Loucy (cell line): ENCODE results near the gene MYO10.

Experiments
- H2AFZ ChIP-seq: fragments of 200-600 bp; sonication (generic); 2 replicates; pipeline ENCODE4 v1.6.0; 2016; ENCODE audit warnings: antibody characterized with exemption, mild to moderate bottlenecking, low read length, moderate library complexity
- H3F3A ChIP-seq: fragments of 200-600 bp; 2 replicates; pipeline ENCODE4 v1.6.0; 2016; ENCODE audit warnings: antibody characterized with exemption, low read depth, mild to moderate bottlenecking
- H3K27me3 ChIP-seq: fragments of 200-600 bp; sonication (generic); 2 replicates; pipeline ENCODE4 v1.6.1; 2014; ENCODE audit warnings: low read length, mild to moderate bottlenecking; ENCODE audit not compliant: insufficient read depth, poor library complexity, severe bottlenecking
- H3K36me3 ChIP-seq: fragments of 200-600 bp; sonication (generic); 2 replicates; pipeline ENCODE4 v1.6.1; 2016; ENCODE audit warnings: low read length; ENCODE audit not compliant: insufficient read depth
- H3K4me1 ChIP-seq: fragments of 200-600 bp; sonication (generic); 2 replicates; pipeline ENCODE4 v1.5.1; 2014; ENCODE audit warnings: low read length, mild to moderate bottlenecking; ENCODE audit not compliant: insufficient read depth, poor library complexity, severe bottlenecking
- H3K4me2 ChIP-seq: fragments of 200-600 bp; sonication (generic); 2 replicates; pipeline ENCODE4 v1.6.0; 2014; ENCODE audit warnings: antibody characterized with exemption, low read length, low read depth, mild to moderate bottlenecking; ENCODE audit not compliant: poor library complexity, severe bottlenecking
- H3K4me3 ChIP-seq: fragments of 200-600 bp; sonication (generic); 2 replicates; pipeline ENCODE4 v1.5.1; 2014; ENCODE audit warnings: low read length, mild to moderate bottlenecking, mixed read lengths; ENCODE audit not compliant: poor library complexity, severe bottlenecking
- H3K79me2 ChIP-seq: fragments of 200-600 bp; sonication (generic); 2 replicates; pipeline ENCODE4 v1.6.1; 2014; ENCODE audit warnings: low read length; ENCODE audit not compliant: insufficient read depth
- H3K9ac ChIP-seq: fragments of 200-600 bp; sonication (generic); 2 replicates; pipeline ENCODE4 v1.6.0; 2014; ENCODE audit warnings: mild to moderate bottlenecking, low read depth, low read length, moderate library complexity; ENCODE audit not compliant: poor library complexity, severe bottlenecking
- H3K9me2 ChIP-seq: fragments of 200-600 bp; sonication (generic); replicated peaks from 2 replicates; pipeline ENCODE4 v1.6.1; 2016; ENCODE audit warnings: low read depth, low read length, mixed read lengths
- H3K9me3 ChIP-seq: fragments of 200-600 bp; sonication (generic); 2 replicates; pipeline ENCODE4 v1.6.1; 2014; ENCODE audit warnings: mild to moderate bottlenecking, antibody characterized with exemption, low read length, low read depth; ENCODE audit not compliant: insufficient read depth
- H4K20me1 ChIP-seq: fragments of 200-600 bp; sonication (generic); 2 replicates; pipeline ENCODE4 v1.6.0; 2014; ENCODE audit warnings: antibody characterized with exemption, low read length, mild to moderate bottlenecking; ENCODE audit not compliant: insufficient read depth, poor library complexity, severe bottlenecking
- EZH2phosphoT487 ChIP-seq: fragments of 200-600 bp; IDR thresholded peaks from 2 replicates; pipeline ENCODE4 v1.6.1; 2018; ENCODE audit warnings: antibody characterized with exemption, mild to moderate bottlenecking, moderate library complexity, borderline replicate concordance
- TF ChIP-seq, protein P1 (sequence below): fragments of 200-600 bp; sonication (generic); conservative IDR thresholded peaks from 2 replicates; pipeline ENCODE4 v1.5.1; 2014; ENCODE audit warnings: mild to moderate bottlenecking, antibody characterized with exemption, low read length

The MYO10 gene

DNA sequence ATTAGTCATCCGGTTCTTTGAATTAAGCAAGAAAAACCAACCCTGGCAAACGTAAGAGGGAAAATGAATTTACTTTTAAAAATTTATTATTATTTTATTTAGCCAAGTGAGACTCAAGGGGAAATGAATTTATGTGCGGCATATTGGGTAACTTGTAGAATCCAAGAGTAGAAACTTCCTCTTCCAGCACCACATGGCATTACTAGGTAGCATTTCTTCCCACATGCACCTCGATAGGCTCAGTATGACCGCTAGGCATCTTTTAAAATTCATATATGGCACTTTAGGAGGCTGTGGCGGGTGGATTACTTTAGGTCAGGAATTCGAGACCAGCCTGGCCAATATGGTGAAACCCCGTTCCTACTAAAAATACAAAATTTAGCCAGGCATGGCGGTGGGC, 17.6 kb upstream of the MYO10 start:
- H3K27me3 ChIP-seq = no peaks in the 10 kb centered on the region
- no peaks in the 10 kb centered on the region for H3F3A ChIP-seq
- H3K9ac ChIP-seq = no peak overlapping the region
- no peaks in the 10 kb centered on the region for H3K9me2 ChIP-seq
- no peak overlapping the region for H3K4me3 ChIP-seq
- H3K4me2 ChIP-seq = no peak overlapping the region
- no peaks in the 10 kb centered on the region for H4K20me1 ChIP-seq
- H3K79me2 ChIP-seq = no peaks in the 10 kb centered on the region
- H3K4me1 ChIP-seq = no peaks in the 10 kb centered on the region
- H2AFZ ChIP-seq = no peak overlapping the region
- no peaks in the 10 kb centered on the region; the same call in 1 of the 2 replicates for H3K9me3 ChIP-seq
- TF ChIP-seq, protein P1, sequence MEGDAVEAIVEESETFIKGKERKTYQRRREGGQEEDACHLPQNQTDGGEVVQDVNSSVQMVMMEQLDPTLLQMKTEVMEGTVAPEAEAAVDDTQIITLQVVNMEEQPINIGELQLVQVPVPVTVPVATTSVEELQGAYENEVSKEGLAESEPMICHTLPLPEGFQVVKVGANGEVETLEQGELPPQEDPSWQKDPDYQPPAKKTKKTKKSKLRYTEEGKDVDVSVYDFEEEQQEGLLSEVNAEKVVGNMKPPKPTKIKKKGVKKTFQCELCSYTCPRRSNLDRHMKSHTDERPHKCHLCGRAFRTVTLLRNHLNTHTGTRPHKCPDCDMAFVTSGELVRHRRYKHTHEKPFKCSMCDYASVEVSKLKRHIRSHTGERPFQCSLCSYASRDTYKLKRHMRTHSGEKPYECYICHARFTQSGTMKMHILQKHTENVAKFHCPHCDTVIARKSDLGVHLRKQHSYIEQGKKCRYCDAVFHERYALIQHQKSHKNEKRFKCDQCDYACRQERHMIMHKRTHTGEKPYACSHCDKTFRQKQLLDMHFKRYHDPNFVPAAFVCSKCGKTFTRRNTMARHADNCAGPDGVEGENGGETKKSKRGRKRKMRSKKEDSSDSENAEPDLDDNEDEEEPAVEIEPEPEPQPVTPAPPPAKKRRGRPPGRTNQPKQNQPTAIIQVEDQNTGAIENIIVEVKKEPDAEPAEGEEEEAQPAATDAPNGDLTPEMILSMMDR = no peak
- no peak for TF ChIP-seq EZH2phosphoT487
- no peaks in the 10 kb centered on the region for H3K36me3 ChIP-seq

DNA sequence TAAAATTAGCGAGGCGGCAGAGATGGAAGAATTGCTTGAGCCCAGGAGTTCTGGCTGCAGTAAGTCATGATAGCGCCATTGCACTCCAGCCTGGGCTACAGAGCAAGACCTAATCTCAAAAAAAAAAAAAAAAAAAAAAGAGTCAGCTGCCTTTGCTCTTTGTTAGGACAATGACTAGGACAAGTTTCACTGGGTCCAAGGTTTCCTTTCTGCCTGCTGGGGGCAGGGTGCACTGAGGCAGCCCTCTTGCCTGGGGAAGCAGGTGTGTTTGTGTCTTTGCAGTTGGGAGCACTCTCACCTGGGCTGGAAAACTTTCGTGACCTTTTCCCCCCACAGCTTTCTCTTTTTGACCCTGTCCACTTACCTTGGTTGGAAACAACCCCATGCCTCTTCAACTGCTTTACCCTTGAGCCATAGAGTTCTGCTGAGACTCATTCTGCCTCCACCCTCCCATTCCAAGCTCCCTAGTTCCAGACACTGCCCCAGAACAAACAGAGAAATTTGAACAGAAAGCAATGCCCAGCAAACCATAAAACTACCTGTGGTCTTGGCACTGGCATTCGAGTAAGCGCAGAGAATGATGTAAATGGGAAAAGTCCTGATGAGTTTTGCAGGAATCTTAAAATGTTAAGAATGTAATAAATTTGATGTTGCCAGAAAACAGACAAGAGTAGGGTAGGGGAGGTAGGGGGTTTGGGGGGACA, 17.0 kb upstream of the MYO10 start:
- no peaks in the 10 kb centered on the region for H4K20me1 ChIP-seq
- no peaks in the 10 kb centered on the region for H3K4me1 ChIP-seq
- H3K9ac ChIP-seq = no peak overlapping the region
- no peak overlapping the region for H3K4me3 ChIP-seq
- H3K79me2 ChIP-seq = no peaks in the 10 kb centered on the region
- no peak for TF ChIP-seq EZH2phosphoT487
- TF ChIP-seq, protein P1 = no peak
- no peaks in the 10 kb centered on the region for H3K36me3 ChIP-seq
- H3K27me3 ChIP-seq = no peaks in the 10 kb centered on the region
- H3K9me3 ChIP-seq = no peaks in the 10 kb centered on the region; the same call in 1 of the 2 replicates
- H3K4me2 ChIP-seq = no peak overlapping the region
- H3F3A ChIP-seq = no peaks in the 10 kb centered on the region
- no peaks in the 10 kb centered on the region for H3K9me2 ChIP-seq
- H2AFZ ChIP-seq = no peak overlapping the region

DNA sequence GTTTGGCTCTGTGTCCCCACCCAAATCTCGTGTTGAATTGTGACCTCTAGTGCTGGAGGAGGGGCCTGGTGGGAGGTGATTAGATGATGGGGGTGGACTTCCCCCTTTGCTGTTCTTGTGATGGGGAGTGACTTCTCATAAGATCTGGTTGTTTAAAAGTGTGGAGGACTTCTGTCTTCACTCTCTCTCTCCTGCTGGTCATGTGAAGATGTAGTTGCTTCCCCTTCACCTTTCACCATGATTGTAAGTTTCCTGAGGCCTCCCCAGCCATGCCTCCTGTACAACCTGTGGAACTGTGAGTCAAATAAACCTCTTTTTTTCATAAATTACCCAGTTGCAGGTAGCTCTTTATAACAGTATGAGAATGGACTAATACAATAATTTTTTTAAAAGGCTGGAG, 10.6 kb upstream of the MYO10 start:
- Histone ChIP-seq H2AFZ (no peak overlapping the region), H3K9me2 (no peaks in the 10 kb centered on the region), H4K20me1 (no peaks in the 10 kb centered on the region), H3K4me3 (no peak overlapping the region), H3K4me2 (no peak overlapping the region), H3F3A (no peaks in the 10 kb centered on the region), H3K27me3 (no peaks in the 10 kb centered on the region), H3K9me3 (no peaks in the 10 kb centered on the region), H3K4me1 (no peaks in the 10 kb centered on the region), H3K9ac (no peak overlapping the region), H3K79me2 (no peaks in the 10 kb centered on the region), H3K36me3 (no peaks in the 10 kb centered on the region)
- TF ChIP-seq, protein P1 = no peak
- no peak for TF ChIP-seq EZH2phosphoT487
